Natural killer cell (primary cell): Measurements from ENCODE around the gene NFYC. TPM values are rescaled to one million over a fixed set of nuclear protein-coding genes. Genes with fewer than 3 reads are reported as not detected.

Experiments
- ATAC-seq, 3 donors: fragments of 150-1000 bp in 2 of 3; fragments of 200-7000 bp in 1 of 3; cut with Tn5 transposase; 1 replicate in 1 of 3; 2 replicates in 2 of 3; pipeline ENCODE4 v1.10.0; 2021; ENCODE audit warnings: mild to moderate bottlenecking in 2 of 3, moderate library complexity in 2 of 3
- DNase-seq, 2 donors: peaks; one replicate each; pipeline versions ENCODE4 v3.0.0 to v3.0.0-alpha.2; 2013 to 2021; ENCODE audit warnings: mixed read lengths in 1 of 2
- H3K27ac ChIP-seq: one replicate; pipeline ENCODE4 v1.5.1; 2013; ENCODE audit warnings: mild to moderate bottlenecking, low read length
- H3K27me3 ChIP-seq: one replicate; pipeline ENCODE4 v1.6.1; 2013; ENCODE audit warnings: low read length; ENCODE audit not compliant: control insufficient read depth, insufficient read depth
- H3K36me3 ChIP-seq: one replicate; pipeline ENCODE4 v1.6.1; 2013; ENCODE audit warnings: low read length; ENCODE audit not compliant: control insufficient read depth, insufficient read depth
- H3K4me1 ChIP-seq: one replicate; pipeline ENCODE4 v1.6.1; 2013; ENCODE audit warnings: low read length; ENCODE audit not compliant: control insufficient read depth, insufficient read depth
- H3K4me3 ChIP-seq: one replicate; pipeline ENCODE4 v1.5.1; 2013; ENCODE audit warnings: low read length
- H3K9me3 ChIP-seq: one replicate; pipeline ENCODE4 v1.6.1; 2013; ENCODE audit warnings: low read length; ENCODE audit not compliant: control insufficient read depth, insufficient read depth
- H3K27ac Mint-ChIP-seq, 2 donors: one replicate each; pipeline ENCODE4 v1.8.0; 2022; ENCODE audit warnings: mild to moderate bottlenecking in 2 of 2, mixed read lengths in 2 of 2, moderate library complexity in 1 of 2
- H3K27me3 Mint-ChIP-seq, 2 donors: one replicate each; pipeline ENCODE4 v1.8.0; 2022; ENCODE audit warnings: low read depth in 2 of 2, mixed read lengths in 2 of 2
- H3K36me3 Mint-ChIP-seq: one replicate; pipeline ENCODE4 v1.8.0; 2022; ENCODE audit warnings: mixed read lengths
- H3K4me1 Mint-ChIP-seq, 2 donors: one replicate each; pipeline ENCODE4 v1.8.0; 2022; ENCODE audit warnings: mixed read lengths in 2 of 2
- H3K4me3 Mint-ChIP-seq: one replicate; pipeline ENCODE4 v1.8.0; 2022; ENCODE audit warnings: mild to moderate bottlenecking, moderate library complexity, mixed read lengths
- H3K9me3 Mint-ChIP-seq, 2 donors: one replicate each; pipeline ENCODE4 v1.8.0; 2022; ENCODE audit warnings: mixed read lengths in 2 of 2
- WGBS: methylation state at CpG from one replicate; pipeline ENCODE4 v1.1.7; 2013; ENCODE audit warnings: missing lambda C conversion rate; ENCODE audit not compliant: insufficient coverage; 5-methylcytosine and 5-hydroxymethylcytosine counted together
- intact Hi-C: fragments of 100-400 bp; cut with micrococcal nuclease; formaldehyde crosslinking; loops from one replicate; pipeline ENCODE4 v1.14.2; 2022
- total RNA-seq, 4 donors: library from RNA; stranded (reverse); fragments of 120-200 nt in 1 of 4; gene quantifications; one replicate each; pipeline versions ENCODE4 v1.2.3 to v1.2.4, GENCODE V29; 2013 to 2022
- TF ChIP-seq, protein P1 (sequence below): fragments of 200-600 bp; IDR thresholded peaks from one replicate; pipeline ENCODE4 v1.8.0; 2022; ENCODE audit warnings: antibody characterized with exemption

Gene NFYC
- total RNA-seq, 3 donors from 2014 or later (not counting 1 experiment from before 2014, with no cell fraction given): 38.7 to 60.4 (median 48.5) TPM

DNA sequence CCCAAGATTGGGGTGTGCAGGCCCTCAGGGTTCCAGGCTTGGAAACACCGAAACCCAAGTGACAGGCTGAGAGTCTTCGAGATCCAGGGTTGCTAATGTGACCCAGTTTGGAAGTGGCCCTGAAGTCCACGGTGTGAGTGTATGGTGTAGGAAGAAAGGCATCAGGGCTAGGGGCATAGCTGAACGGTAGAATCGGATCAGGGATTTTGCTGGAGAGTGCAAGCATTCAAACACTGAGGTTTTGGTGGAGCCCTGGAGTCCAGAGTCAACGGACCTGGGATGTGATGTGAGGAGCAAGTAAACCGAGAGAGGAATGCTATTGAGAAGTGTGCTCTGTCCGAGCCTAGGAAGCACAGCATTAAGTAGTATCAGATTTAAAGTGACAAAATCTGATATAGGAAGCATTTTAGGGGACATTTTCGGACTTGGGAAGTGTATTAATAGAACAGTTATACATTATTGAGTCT lies 958 bp downstream of the NFYC start:
- Mint-ChIP-seq H3K4me1 (peaks cover 66% of the 10 kb centered on the region in 2 donors), H3K27ac (peak overlapping the region; percentile 96 to 98), H3K27me3 (no peaks in the 10 kb centered on the region), H3K36me3 (no peaks in the 10 kb centered on the region), H3K9me3 (no peaks in the 10 kb centered on the region), H3K4me3 (peak overlapping the region; percentile 99)
- no peak for DNase-seq
- H3K36me3 ChIP-seq: no peaks in the 10 kb centered on the region
- WGBS: 3% methylated on average over 9 of the region's 9 CpGs
- H3K4me3 ChIP-seq: peak overlapping the region; percentile 98
- H3K9me3 ChIP-seq: no peaks in the 10 kb centered on the region
- TF ChIP-seq, protein P1, sequence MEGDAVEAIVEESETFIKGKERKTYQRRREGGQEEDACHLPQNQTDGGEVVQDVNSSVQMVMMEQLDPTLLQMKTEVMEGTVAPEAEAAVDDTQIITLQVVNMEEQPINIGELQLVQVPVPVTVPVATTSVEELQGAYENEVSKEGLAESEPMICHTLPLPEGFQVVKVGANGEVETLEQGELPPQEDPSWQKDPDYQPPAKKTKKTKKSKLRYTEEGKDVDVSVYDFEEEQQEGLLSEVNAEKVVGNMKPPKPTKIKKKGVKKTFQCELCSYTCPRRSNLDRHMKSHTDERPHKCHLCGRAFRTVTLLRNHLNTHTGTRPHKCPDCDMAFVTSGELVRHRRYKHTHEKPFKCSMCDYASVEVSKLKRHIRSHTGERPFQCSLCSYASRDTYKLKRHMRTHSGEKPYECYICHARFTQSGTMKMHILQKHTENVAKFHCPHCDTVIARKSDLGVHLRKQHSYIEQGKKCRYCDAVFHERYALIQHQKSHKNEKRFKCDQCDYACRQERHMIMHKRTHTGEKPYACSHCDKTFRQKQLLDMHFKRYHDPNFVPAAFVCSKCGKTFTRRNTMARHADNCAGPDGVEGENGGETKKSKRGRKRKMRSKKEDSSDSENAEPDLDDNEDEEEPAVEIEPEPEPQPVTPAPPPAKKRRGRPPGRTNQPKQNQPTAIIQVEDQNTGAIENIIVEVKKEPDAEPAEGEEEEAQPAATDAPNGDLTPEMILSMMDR: no peak
- H3K27ac ChIP-seq: peak overlapping the region; percentile 99
- intact Hi-C loops: loop anchor here (1.0 kb wide), 2 partner anchors 17 to 21 kb away; no protein-coding TSS in a partner anchor
- no peak for ATAC-seq
- H3K4me1 ChIP-seq: peaks cover 20% of the 10 kb centered on the region
- no peaks in the 10 kb centered on the region for H3K27me3 ChIP-seq

DNA sequence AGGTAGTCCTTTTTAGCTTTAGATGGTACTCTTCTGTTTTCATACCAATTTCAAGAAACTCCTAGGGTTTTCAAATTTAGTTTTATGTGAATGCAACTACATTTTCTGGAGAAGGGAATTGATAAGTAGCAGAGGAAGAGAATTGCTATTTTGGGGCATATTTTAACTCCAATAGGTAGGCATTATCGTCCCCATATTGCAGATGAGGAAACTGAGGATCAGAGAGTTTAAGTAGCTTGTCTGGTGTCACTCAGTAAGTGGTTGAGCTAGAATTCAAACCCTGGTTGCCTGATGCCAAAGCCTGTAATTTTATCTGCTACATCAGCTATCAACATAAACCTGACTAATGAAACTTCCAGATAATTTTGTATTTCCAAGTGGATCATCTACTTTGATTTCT lies 1.9 kb downstream of the NFYC start:
- H3K36me3 Mint-ChIP-seq: no peaks in the 10 kb centered on the region
- H3K4me1 ChIP-seq: peaks cover 21% of the 10 kb centered on the region
- H3K4me3 ChIP-seq: no peak overlapping the region

DNA sequence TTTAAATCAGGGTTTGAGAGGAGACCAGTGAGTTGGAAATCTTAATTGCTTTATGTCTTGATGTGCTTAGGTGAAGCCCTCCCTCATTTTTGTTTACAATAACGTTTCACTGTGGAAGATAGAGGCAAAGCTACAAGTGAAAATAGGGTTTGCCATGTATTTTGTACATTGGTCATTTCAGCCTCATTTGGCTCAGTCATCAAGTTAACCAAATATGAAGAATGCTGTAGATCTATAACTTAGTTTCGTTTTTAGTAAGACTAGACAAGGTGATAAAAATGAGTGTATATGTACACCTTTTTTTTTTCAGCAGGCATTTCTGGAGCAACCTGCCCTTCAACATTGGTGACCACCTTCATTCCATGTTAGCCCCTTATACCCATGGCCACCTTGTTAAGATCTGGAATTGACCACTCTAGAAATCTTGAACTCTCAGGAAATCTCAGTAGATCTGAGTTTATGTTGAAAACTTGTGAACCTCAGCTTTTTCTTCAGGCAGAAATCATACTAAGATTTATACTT lies 2.9 kb downstream of the NFYC start:
- TF ChIP-seq, protein P1: no peak
- Mint-ChIP-seq H3K4me3 (peak overlapping the region; percentile 38), H3K27ac (peak overlapping the region; percentile 96 to 98), H3K4me1 (peaks cover 70 to 76% of the 10 kb centered on the region in 2 donors), H3K9me3 (no peaks in the 10 kb centered on the region), H3K27me3 (no peaks in the 10 kb centered on the region), H3K36me3 (no peaks in the 10 kb centered on the region)
- H3K4me3 ChIP-seq: no peak overlapping the region
- no peak for ATAC-seq
- 44% methylated on average over 1 of the region's 2 CpGs for whole genome bisulfite sequencing
- peak overlapping the region; percentile 18 for H3K27ac ChIP-seq
- H3K27me3 ChIP-seq: no peaks in the 10 kb centered on the region
- intact Hi-C loops: no loop called here
- H3K9me3 ChIP-seq: no peaks in the 10 kb centered on the region
- peaks cover 27% of the 10 kb centered on the region for H3K4me1 ChIP-seq
- no peaks in the 10 kb centered on the region for H3K36me3 ChIP-seq
- DNase-seq: peak in 1 of 2 donors; percentile 32

More for the DNA sequence above, 1.9 kb downstream of the NFYC start:
- Mint-ChIP-seq H3K27ac (peak overlapping the region; percentile 96 to 98), H3K4me3 (peak overlapping the region; percentile 55), H3K9me3 (no peaks in the 10 kb centered on the region), H3K27me3 (no peaks in the 10 kb centered on the region), H3K4me1 (peaks cover 67 to 70% of the 10 kb centered on the region in 2 donors)
- DNase-seq (no peak), ATAC-seq (no peak)
- Histone ChIP-seq H3K27me3 (no peaks in the 10 kb centered on the region), H3K27ac (peak overlapping the region; percentile 99), H3K9me3 (no peaks in the 10 kb centered on the region), H3K36me3 (no peaks in the 10 kb centered on the region)
- TF ChIP-seq, protein P1: no peak
- WGBS: 100% methylated on average over 1 of the region's 1 CpG
- intact Hi-C loops: no loop called here

DNA sequence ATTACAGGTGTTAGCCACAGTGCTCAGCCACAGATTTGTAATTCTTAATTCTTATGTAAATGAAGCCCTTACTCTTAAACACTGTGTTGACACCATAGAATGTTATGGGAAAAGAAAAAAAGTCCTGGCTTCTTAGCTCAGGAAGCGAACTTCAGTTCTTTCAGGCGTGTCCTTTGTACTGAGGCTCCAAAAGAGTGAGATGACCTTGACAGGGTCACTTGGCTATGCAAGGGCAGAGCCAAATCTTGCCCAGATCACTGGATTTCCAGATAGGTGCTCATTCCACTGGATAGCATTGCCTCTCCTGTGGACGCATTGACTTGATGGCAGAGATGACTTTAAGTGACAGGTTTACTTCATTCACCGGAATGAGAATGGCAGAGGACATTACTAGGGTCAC lies 4.8 kb downstream of the NFYC start:
- Mint-ChIP-seq H3K27me3 (no peaks in the 10 kb centered on the region), H3K27ac (no peak overlapping the region), H3K4me3 (no peak overlapping the region), H3K9me3 (no peaks in the 10 kb centered on the region), H3K4me1 (peaks cover 59 to 63% of the 10 kb centered on the region in 2 donors), H3K36me3 (no peaks in the 10 kb centered on the region)
- intact Hi-C loops: no loop called here
- Histone ChIP-seq H3K4me3 (no peak overlapping the region), H3K27me3 (no peaks in the 10 kb centered on the region), H3K36me3 (no peaks in the 10 kb centered on the region), H3K27ac (no peak overlapping the region), H3K4me1 (peaks cover 24% of the 10 kb centered on the region), H3K9me3 (no peaks in the 10 kb centered on the region)
- TF ChIP-seq, protein P1: no peak
- no peak for DNase-seq
- WGBS: 93% methylated on average over 4 of the region's 4 CpGs
- ATAC-seq: no peak
